HepG2 (cell line): ENCODE measurements around the gene BCAM. TPM values are rescaled to one million over a fixed set of nuclear protein-coding genes. Genes with fewer than 3 reads are reported as not detected.
A peak's percentile ranks its signal among the peaks of the same experiment; 100 is the strongest.

ENCODE experiments used
- BCL6 ChIP-seq: IDR thresholded peaks from 2 replicates; pipeline ENCODE4 v1.6.1; 2016; ENCODE audit warnings: missing genetic modification reagents, missing compliant biosample characterization
- CREB1 ChIP-seq, 2 experiments: fragments of 450-650 bp in 1 of 2; IDR thresholded peaks; 2 replicates each; pipeline ENCODE4 v1.6.1; 2016 to 2017; ENCODE audit warnings: control low read depth in 1 of 2, mild to moderate bottlenecking in 1 of 2, missing compliant biosample characterization in 1 of 2, missing genetic modification characterization in 1 of 2
- HES4 ChIP-seq: sonication (generic); formaldehyde crosslinking; IDR thresholded peaks from 2 replicates; pipeline ENCODE4 v1.9.0; 2021; ENCODE audit warnings: mild to moderate bottlenecking, missing genetic modification reagents, borderline replicate concordance
- PLRG1 ChIP-seq: fragments of 450-650 bp; conservative IDR thresholded peaks from 2 replicates; pipeline ENCODE4 v1.6.1; 2016
- POLR2AphosphoS2 ChIP-seq: IDR thresholded peaks from 2 replicates; pipeline ENCODE4 v1.6.1; 2011; ENCODE audit warnings: low read depth, low read length, improper control_type of control experiment
- TRAFD1 ChIP-seq: sonication (generic); formaldehyde crosslinking; IDR thresholded peaks from 2 replicates; pipeline ENCODE4 v1.5.1; 2020; ENCODE audit warnings: missing genetic modification reagents, mild to moderate bottlenecking, borderline replicate concordance
- ZFP36L2 ChIP-seq: sonication (generic); formaldehyde crosslinking; IDR thresholded peaks from 2 replicates; pipeline ENCODE4 v1.4.0; 2020; ENCODE audit warnings: missing genetic modification reagents
- ZFYVE20 ChIP-seq: sonication (generic); formaldehyde crosslinking; IDR thresholded peaks from 2 replicates; pipeline ENCODE4 v1.8.0; 2023; ENCODE audit warnings: low read depth, mild to moderate bottlenecking, moderate library complexity, missing genetic modification reagents, borderline replicate concordance
- ZNF18 ChIP-seq: sonication (generic); formaldehyde crosslinking; IDR thresholded peaks from 2 replicates; pipeline ENCODE4 v1.8.0; 2022; ENCODE audit warnings: mild to moderate bottlenecking, missing genetic modification reagents; ENCODE audit not compliant: insufficient replicate concordance
- ZNF660 ChIP-seq: sonication (generic); formaldehyde crosslinking; IDR thresholded peaks from 2 replicates; pipeline ENCODE4 v1.5.1; 2020; ENCODE audit warnings: mild to moderate bottlenecking, low read depth, missing genetic modification reagents, borderline replicate concordance
- ZNF761 ChIP-seq: sonication (generic); formaldehyde crosslinking; conservative IDR thresholded peaks from 2 replicates; pipeline ENCODE4 v1.4.0; 2020; ENCODE audit warnings: mild to moderate bottlenecking, missing genetic modification reagents
- ZSCAN20 ChIP-seq: sonication (generic); formaldehyde crosslinking; IDR thresholded peaks from 2 replicates; pipeline ENCODE4 v1.4.0; 2020; ENCODE audit warnings: missing genetic modification reagents, mild to moderate bottlenecking, borderline replicate concordance
- polyA plus RNA-seq, 8 experiments: library from polyadenylated mRNA; depleted of rRNA in 3 of 8; stranded (reverse) in 7 of 8; unstranded in 1 of 8; fragments of >200 nt; fragmentation: Illumina TruSeq in 4 of 8; extraction: Trizol in 4 of 8; gene quantifications; 2 replicates each; pipeline versions ENCODE4 v1.2.1 to v1.2.3, GENCODE V29; 2011 to 2016; ENCODE audit warnings: low read depth in 4 of 8, missing spikeins in 1 of 8, mixed read lengths in 1 of 8; ENCODE audit not compliant: insufficient read depth in 1 of 8
- total RNA-seq, 5 experiments: library from RNA; depleted of rRNA; stranded (reverse); fragments of >200 nt; fragmentation: Illumina TruSeq; extraction: Trizol; gene quantifications; 2 replicates each; pipeline ENCODE4 v1.2.3, GENCODE V29; 2016; ENCODE audit warnings: low read depth in 1 of 5
- TF ChIP-seq, protein P1 (sequence below): sonication (generic); formaldehyde crosslinking; IDR thresholded peaks from 2 replicates; pipeline ENCODE4 v1.5.0; 2020; ENCODE audit warnings: mild to moderate bottlenecking, missing genetic modification reagents
- TF ChIP-seq, protein P2 (sequence below): sonication (generic); formaldehyde crosslinking; IDR thresholded peaks from 2 replicates; pipeline ENCODE4 v1.4.0; 2020; ENCODE audit warnings: missing genetic modification reagents, borderline replicate concordance
- TF ChIP-seq, protein P3 (sequence below): sonication (generic); formaldehyde crosslinking; IDR thresholded peaks from 2 replicates; pipeline ENCODE4 v1.4.0; 2020; ENCODE audit warnings: missing genetic modification reagents

Gene BCAM
- total and polyA plus RNA-seq, 2 of the 13 experiments (the other 11 are each of a cell fraction or from before 2014, with no cell fraction given): 51.2 to 62.7 TPM

GRCh38 chr19:44847144-44848035 lies 38.5 kb downstream of the BCAM start (continued):
- TF ChIP-seq ZNF18 (no peak), ZFYVE20 (CRISPR knock-in tag) (no peak), ZSCAN20 (CRISPR knock-in tag) (no peak), HES4 (no peak), ZNF660 (CRISPR knock-in tag) (no peak), ZFP36L2 (CRISPR knock-in tag) (no peak), POLR2AphosphoS2 (no peak), PLRG1 (no peak), BCL6 (peak; percentile 32), ZNF761 (no peak), TRAFD1 (CRISPR knock-in tag) (no peak), CREB1 (IDR thresholded peaks at IDR 0.05) (no peak), CREB1 (CRISPR knock-in tag; IDR thresholded peaks at IDR 0.05) (no peak)
- TF ChIP-seq, protein P1, sequence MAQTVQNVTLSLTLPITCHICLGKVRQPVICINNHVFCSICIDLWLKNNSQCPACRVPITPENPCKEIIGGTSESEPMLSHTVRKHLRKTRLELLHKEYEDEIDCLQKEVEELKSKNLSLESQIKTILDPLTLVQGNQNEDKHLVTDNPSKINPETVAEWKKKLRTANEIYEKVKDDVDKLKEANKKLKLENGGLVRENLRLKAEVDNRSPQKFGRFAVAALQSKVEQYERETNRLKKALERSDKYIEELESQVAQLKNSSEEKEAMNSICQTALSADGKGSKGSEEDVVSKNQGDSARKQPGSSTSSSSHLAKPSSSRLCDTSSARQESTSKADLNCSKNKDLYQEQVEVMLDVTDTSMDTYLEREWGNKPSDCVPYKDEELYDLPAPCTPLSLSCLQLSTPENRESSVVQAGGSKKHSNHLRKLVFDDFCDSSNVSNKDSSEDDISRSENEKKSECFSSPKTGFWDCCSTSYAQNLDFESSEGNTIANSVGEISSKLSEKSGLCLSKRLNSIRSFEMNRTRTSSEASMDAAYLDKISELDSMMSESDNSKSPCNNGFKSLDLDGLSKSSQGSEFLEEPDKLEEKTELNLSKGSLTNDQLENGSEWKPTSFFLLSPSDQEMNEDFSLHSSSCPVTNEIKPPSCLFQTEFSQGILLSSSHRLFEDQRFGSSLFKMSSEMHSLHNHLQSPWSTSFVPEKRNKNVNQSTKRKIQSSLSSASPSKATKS (CRISPR knock-in tag): no peak
- TF ChIP-seq, protein P2, sequence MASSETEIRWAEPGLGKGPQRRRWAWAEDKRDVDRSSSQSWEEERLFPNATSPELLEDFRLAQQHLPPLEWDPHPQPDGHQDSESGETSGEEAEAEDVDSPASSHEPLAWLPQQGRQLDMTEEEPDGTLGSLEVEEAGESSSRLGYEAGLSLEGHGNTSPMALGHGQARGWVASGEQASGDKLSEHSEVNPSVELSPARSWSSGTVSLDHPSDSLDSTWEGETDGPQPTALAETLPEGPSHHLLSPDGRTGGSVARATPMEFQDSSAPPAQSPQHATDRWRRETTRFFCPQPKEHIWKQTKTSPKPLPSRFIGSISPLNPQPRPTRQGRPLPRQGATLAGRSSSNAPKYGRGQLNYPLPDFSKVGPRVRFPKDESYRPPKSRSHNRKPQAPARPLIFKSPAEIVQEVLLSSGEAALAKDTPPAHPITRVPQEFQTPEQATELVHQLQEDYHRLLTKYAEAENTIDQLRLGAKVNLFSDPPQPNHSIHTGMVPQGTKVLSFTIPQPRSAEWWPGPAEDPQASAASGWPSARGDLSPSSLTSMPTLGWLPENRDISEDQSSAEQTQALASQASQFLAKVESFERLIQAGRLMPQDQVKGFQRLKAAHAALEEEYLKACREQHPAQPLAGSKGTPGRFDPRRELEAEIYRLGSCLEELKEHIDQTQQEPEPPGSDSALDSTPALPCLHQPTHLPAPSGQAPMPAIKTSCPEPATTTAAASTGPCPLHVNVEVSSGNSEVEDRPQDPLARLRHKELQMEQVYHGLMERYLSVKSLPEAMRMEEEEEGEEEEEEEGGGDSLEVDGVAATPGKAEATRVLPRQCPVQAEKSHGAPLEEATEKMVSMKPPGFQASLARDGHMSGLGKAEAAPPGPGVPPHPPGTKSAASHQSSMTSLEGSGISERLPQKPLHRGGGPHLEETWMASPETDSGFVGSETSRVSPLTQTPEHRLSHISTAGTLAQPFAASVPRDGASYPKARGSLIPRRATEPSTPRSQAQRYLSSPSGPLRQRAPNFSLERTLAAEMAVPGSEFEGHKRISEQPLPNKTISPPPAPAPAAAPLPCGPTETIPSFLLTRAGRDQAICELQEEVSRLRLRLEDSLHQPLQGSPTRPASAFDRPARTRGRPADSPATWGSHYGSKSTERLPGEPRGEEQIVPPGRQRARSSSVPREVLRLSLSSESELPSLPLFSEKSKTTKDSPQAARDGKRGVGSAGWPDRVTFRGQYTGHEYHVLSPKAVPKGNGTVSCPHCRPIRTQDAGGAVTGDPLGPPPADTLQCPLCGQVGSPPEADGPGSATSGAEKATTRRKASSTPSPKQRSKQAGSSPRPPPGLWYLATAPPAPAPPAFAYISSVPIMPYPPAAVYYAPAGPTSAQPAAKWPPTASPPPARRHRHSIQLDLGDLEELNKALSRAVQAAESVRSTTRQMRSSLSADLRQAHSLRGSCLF (CRISPR knock-in tag): no peak
- TF ChIP-seq, protein P3, sequence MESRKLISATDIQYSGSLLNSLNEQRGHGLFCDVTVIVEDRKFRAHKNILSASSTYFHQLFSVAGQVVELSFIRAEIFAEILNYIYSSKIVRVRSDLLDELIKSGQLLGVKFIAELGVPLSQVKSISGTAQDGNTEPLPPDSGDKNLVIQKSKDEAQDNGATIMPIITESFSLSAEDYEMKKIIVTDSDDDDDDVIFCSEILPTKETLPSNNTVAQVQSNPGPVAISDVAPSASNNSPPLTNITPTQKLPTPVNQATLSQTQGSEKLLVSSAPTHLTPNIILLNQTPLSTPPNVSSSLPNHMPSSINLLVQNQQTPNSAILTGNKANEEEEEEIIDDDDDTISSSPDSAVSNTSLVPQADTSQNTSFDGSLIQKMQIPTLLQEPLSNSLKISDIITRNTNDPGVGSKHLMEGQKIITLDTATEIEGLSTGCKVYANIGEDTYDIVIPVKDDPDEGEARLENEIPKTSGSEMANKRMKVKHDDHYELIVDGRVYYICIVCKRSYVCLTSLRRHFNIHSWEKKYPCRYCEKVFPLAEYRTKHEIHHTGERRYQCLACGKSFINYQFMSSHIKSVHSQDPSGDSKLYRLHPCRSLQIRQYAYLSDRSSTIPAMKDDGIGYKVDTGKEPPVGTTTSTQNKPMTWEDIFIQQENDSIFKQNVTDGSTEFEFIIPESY (CRISPR knock-in tag): no peak
